GM12864 (cell line): ENCODE data around the gene PCSK6.

Experiments
- DNase-seq: peaks from one replicate; pipeline ENCODE4 v3.0.0-alpha.2; 2011; ENCODE audit warnings: low read depth
- H3K4me3 ChIP-seq: 2 replicates; pipeline ENCODE4 v1.5.1; 2011; ENCODE audit warnings: mild to moderate bottlenecking, low read depth, low read length, control low read depth
- CTCF ChIP-seq: IDR thresholded peaks from 2 replicates; pipeline ENCODE4 v1.5.1; 2011; ENCODE audit warnings: low read depth, mild to moderate bottlenecking, moderate library complexity, low read length, control low read depth, inconsistent platforms; ENCODE audit errors: missing control alignments

Gene PCSK6

GRCh38 chr15:101535170-101535902 lies 45.8 kb upstream of the PCSK6 start:
- no peak overlapping the region for H3K4me3 ChIP-seq
- TF ChIP-seq CTCF = no peak
- DNase-seq = no peak

GRCh38 chr15:101534376-101534970 lies 45.0 kb upstream of the PCSK6 start:
- TF ChIP-seq CTCF = no peak
- no peak for DNase-seq
- H3K4me3 ChIP-seq = no peak overlapping the region

- DNase-seq = no peak
- TF ChIP-seq CTCF = no peak
- H3K4me3 ChIP-seq = no peak overlapping the region
Measured at GRCh38 chr15:101533371-101534140, 44.0 kb upstream of the PCSK6 start.

GRCh38 chr15:101532865-101533264 lies 43.4 kb upstream of the PCSK6 start:
- no peak for TF ChIP-seq CTCF
- no peak for DNase-seq
- no peak overlapping the region for H3K4me3 ChIP-seq

GRCh38 chr15:101531170-101531569 lies 41.7 kb upstream of the PCSK6 start:
- H3K4me3 ChIP-seq = no peak overlapping the region
- no peak for DNase-seq
- no peak for TF ChIP-seq CTCF

- no peak for TF ChIP-seq CTCF
- H3K4me3 ChIP-seq = no peak overlapping the region
- no peak for DNase-seq
Measured at GRCh38 chr15:101530224-101530958, 40.9 kb upstream of the PCSK6 start.
